LHCN-M2 (cell line): ENCODE data around the gene JPH4. TPM values are rescaled to one million over a fixed set of nuclear protein-coding genes. Genes with fewer than 3 reads are reported as not detected.
"Not testable (repeated sequence)": the region's sequence is repeated elsewhere in the genome, so short reads cannot be mapped to it uniquely, and the experiment has no call there.

Source experiments
- DNase-seq: peaks from one replicate; pipeline ENCODE4 v3.0.0-alpha.2; 2012; ENCODE audit warnings: low read depth
- polyA plus RNA-seq: library from polyadenylated mRNA; unstranded; fragments of >200 nt; gene quantifications from one replicate; pipeline ENCODE4 v1.2.1, GENCODE V29; 2012; ENCODE audit warnings: missing spikeins
- total RNA-seq: library from RNA; depleted of rRNA; stranded (reverse); fragments of >200 nt; gene quantifications from 2 replicates; pipeline ENCODE4 v1.2.3, GENCODE V29; 2014; rRNA removed

Gene JPH4
- total RNA-seq: not detected in 2 replicates
- polyA plus RNA-seq: 0.01 TPM

GRCh38 chr14:23578560-23579310 is at the start of gene JPH4:
Gene JPH4, minus strand, starts transcription at chr14:23578790. Its CDS starts 1,337 bp downstream, at chr14:23577453.
- no peak for DNase-seq

- DNase-seq: no peak
Observed at GRCh38 chr14:23627961-23628360, 49.4 kb upstream of the JPH4 start.

DNA sequence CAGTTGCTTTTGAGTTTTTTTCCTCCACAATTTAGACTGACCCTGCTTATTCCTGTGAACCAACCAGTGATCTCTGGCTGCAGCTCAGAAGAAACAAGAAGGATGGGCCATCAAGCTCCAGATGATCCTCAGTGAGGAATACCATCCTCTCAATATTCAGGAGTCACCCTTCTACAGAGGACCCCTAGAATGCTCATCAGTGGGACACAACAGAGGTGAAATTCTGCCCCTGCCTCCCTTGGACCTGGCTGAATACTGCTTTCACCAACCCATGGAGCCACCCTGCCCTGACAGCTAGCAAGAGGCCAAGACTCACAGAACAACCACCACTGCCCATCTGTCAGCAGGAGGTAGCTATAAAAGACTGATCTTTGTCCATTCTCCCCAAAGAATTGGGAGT is 48.4 kb upstream of the JPH4 start:
- no peak for DNase-seq

GRCh38 chr14:23624830-23625404 is 46.3 kb upstream of the JPH4 start:
- peak; percentile 15 for DNase-seq

GRCh38 chr14:23623962-23624361 is 45.4 kb upstream of the JPH4 start:
- DNase-seq: no peak

DNA sequence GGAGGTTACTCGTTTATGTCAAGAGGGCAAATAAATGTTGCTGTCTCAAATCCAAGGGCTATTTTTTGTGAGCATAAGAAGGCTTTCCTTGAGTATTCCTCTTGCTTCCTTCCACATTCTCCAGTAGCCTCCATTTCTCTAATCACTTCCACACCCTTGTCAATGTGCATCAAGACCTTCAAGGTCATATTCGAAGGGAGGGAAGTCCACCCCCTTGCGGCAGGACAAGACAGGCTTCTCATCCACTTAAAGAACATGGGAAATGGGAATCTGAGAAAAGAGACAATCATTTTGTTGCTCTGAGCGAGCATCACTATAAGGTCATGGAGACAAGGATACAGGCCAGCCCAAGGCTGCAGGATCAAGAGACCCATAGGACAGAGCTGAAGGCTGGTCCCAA is 44.4 kb upstream of the JPH4 start:
- DNase-seq: no peak

DNA sequence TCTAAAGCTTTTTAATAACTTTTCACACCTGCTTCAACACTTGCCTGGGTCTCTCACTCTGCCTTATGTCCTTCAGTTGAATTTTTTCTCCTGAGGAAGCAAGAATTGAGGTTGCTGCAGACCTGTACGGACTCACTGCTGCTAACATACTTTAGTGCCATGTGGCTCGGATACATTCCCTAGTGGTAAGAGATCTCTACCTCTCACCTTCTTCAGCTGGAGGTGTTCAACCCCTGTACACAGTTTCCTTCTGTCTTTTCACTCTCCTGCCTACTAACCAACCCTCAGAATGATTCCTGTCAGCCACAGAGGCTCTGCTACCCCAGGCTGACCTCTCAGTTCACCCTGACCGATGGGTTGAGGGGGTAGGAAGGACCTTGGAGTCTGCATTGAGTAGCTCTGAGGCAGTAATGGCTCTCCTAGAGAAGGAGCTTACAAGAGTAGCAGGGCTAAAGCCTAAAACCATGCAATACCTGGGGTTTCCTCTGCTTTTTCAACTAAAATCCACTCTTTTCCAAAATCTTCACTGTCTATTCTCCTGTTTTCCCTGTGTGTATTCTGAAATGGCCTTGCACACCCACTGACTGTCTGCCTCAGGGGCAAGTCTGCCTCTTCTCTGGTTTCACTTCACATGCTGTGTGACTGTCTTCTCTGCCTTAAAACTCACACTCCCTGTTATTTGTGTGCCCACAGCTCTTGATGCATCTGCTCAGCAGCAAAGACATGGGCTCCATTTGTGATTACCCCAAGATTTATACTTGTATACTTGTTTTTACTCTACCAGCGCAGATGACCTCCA is 43.5 kb upstream of the JPH4 start:
- DNase-seq: no peak

GRCh38 chr14:23621204-23621931 is 42.8 kb upstream of the JPH4 start:
- DNase-seq: no peak

GRCh38 chr14:23620177-23620702 is 41.6 kb upstream of the JPH4 start:
- DNase-seq: no peak

GRCh38 chr14:23618415-23618988 is 39.9 kb upstream of the JPH4 start:
- no peak for DNase-seq

GRCh38 chr14:23617539-23617938 is 38.9 kb upstream of the JPH4 start:
- no peak for DNase-seq

GRCh38 chr14:23615856-23616255 is 37.3 kb upstream of the JPH4 start:
- DNase-seq: no peak

GRCh38 chr14:23614395-23614828 is 35.8 kb upstream of the JPH4 start:
- no peak for DNase-seq

DNA sequence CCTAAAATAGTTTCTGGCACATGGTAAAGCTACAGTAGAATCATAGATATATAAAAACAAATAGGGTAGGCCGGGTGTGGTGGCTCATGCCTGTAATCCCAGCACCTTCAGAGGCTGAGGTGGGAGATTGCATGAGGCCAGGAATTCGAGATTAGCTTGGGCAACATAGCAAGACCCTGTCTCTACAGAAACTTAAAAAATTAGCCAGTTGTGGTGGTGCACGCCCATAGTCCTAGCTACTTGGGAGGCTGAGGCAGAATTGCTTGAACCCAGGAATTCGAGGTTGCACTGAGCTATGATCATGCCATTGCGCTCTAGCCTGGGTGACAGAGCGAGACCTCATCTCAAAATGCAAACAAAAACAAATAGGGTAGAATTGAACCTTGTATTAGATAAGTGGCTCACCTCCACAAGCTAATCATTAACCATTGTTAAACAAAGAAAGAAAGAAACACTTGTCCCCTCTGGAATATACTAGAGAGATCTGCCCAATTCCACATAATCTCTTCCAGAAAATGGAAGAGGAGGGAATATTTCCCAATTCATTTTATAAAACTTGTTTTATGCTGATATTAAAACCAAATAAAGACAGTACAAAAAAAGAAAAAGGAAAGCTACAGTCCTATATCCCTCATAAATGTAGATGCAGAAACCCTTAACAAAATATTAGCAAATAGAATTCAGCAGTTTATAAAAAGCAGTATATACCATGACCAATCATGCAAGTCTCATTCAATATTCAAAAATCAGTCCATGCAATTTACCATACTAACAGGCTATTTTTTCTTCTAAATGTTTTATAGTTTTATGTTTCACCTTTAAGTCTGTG is 34.9 kb upstream of the JPH4 start:
- no peak for DNase-seq

DNA sequence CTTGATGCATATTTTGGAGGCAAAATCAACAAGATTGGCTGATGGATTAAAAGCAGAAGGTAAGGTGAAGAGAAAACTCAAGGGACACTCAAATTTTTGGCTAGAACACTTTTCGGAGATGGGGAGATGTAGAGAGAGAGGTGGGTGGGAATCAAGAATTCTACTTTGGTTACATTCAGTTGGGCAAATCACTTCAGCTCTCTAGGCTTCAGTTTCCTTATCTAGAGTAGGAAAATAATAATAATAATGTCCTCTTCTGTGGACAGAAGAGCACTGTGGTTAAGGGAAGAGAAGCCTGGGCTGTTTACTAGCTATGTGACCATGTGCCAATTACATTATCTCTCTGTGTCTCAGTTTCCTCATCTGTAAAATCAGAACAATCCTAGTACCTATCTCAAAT is 34.2 kb upstream of the JPH4 start:
- DNase-seq: no peak

- DNase-seq: no peak
Observed at GRCh38 chr14:23612354-23612732, 33.8 kb upstream of the JPH4 start.

GRCh38 chr14:23610815-23611289 is 32.3 kb upstream of the JPH4 start:
- DNase-seq: no peak

DNA sequence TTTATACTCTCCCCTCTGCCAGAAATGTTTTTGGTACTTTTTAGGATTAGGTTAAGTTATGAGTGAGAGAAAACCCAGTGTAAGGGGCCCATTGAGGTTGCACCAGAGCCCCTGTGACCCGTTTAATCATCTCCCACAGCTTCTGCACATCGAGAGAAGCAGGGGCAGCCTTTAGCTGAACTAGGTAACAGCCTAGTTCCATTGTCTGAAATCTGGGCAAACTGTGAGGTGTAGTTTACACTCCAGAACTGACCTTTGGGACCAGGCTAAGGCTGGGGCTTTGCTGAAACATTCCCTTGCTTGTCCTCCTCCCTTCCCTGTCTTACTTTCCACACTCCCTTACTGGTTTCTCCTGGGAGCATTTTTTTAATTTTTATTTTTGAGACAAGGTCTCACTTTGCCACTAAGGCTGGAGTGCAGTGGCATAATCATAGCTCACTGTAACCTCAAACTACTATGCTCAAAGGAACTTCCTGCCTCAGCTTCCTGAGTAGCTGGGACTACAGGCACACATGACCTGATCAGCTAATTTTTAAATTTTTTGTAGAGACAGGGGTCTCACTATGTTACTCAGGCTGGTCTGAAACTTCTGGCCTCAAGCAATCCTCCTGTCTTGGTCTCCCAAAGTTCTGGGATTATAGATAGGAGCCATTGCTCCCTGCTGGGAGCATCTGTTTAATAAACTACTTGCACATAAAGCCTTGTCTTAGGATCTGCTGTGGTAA is 31.7 kb upstream of the JPH4 start:
- no peak for DNase-seq

GRCh38 chr14:23609411-23610089 is 31.0 kb upstream of the JPH4 start:
- DNase-seq: not testable (repeated sequence)
